ENCODE measurements around the gene ACADL. TPM values are rescaled to one million over a fixed set of nuclear protein-coding genes. Genes with fewer than 3 reads are reported as not detected.

Gene ACADL
- total RNA-seq, 1 donor = not detected

GRCh38 chr2:210230984-210231383, 5.7 kb upstream of the ACADL start:
- TF ChIP-seq CTCF (IDR thresholded peaks at IDR 0.05; ENCODE audit: extremely low read depth, low read depth, low read length) = no peak
- peaks cover 4% of the 10 kb centered on the region for H3K27me3 ChIP-seq (ENCODE audit: insufficient read depth, low read length)
- H2AFZ ChIP-seq (ENCODE audit: low read length) = no peak overlapping the region
- no peaks in the 10 kb centered on the region for H3K36me3 ChIP-seq (ENCODE audit: insufficient read depth, low read length)
- H3K9me3 ChIP-seq (ENCODE audit: low read depth, low read length) = no peaks in the 10 kb centered on the region
- peak; percentile 63 for DNase-seq (ENCODE audit: insufficient read length, low spot score, missing footprints)
- H4K20me1 ChIP-seq (ENCODE audit: insufficient read depth, low read length) = no peaks in the 10 kb centered on the region
- H3K4me2 ChIP-seq (ENCODE audit: insufficient read depth, low read length) = no peak overlapping the region
- H3K4me1 ChIP-seq (ENCODE audit: insufficient read depth, low read length) = no peaks in the 10 kb centered on the region
- H3K79me2 ChIP-seq (ENCODE audit: insufficient read depth, low read length) = no peaks in the 10 kb centered on the region
- no peak overlapping the region for H3K4me3 ChIP-seq (ENCODE audit: insufficient read depth, low read length)
- no peak overlapping the region for H3K27ac ChIP-seq (ENCODE audit: low read depth, low read length)

GRCh38 chr2:210230518-210230917, 5.3 kb upstream of the ACADL start:
- Histone ChIP-seq H3K4me1 (ENCODE audit: insufficient read depth, low read length) (no peaks in the 10 kb centered on the region), H4K20me1 (ENCODE audit: insufficient read depth, low read length) (no peaks in the 10 kb centered on the region), H3K27ac (ENCODE audit: low read depth, low read length) (no peak overlapping the region), H3K4me3 (ENCODE audit: insufficient read depth, low read length) (no peak overlapping the region), H3K27me3 (ENCODE audit: insufficient read depth, low read length) (peaks cover 9% of the 10 kb centered on the region), H3K4me2 (ENCODE audit: insufficient read depth, low read length) (no peak overlapping the region), H3K79me2 (ENCODE audit: insufficient read depth, low read length) (no peaks in the 10 kb centered on the region), H3K36me3 (ENCODE audit: insufficient read depth, low read length) (no peaks in the 10 kb centered on the region), H3K9me3 (ENCODE audit: low read depth, low read length) (no peaks in the 10 kb centered on the region), H2AFZ (ENCODE audit: low read length) (no peak overlapping the region)
- no peak for DNase-seq (ENCODE audit: insufficient read length, low spot score, missing footprints)
- no peak for TF ChIP-seq CTCF (IDR thresholded peaks at IDR 0.05; ENCODE audit: extremely low read depth, low read depth, low read length)

- Histone ChIP-seq H3K4me1 (ENCODE audit: insufficient read depth, low read length) (no peaks in the 10 kb centered on the region), H3K36me3 (ENCODE audit: insufficient read depth, low read length) (no peaks in the 10 kb centered on the region), H3K9me3 (ENCODE audit: low read depth, low read length) (no peaks in the 10 kb centered on the region), H3K4me2 (ENCODE audit: insufficient read depth, low read length) (no peak overlapping the region), H3K4me3 (ENCODE audit: insufficient read depth, low read length) (no peak overlapping the region), H3K27me3 (ENCODE audit: insufficient read depth, low read length) (peaks cover 25% of the 10 kb centered on the region), H3K79me2 (ENCODE audit: insufficient read depth, low read length) (no peaks in the 10 kb centered on the region), H3K27ac (ENCODE audit: low read depth, low read length) (no peak overlapping the region), H2AFZ (ENCODE audit: low read length) (no peak overlapping the region), H4K20me1 (ENCODE audit: insufficient read depth, low read length) (no peaks in the 10 kb centered on the region)
- no peak for DNase-seq (ENCODE audit: insufficient read length, low spot score, missing footprints)
- no peak for TF ChIP-seq CTCF (IDR thresholded peaks at IDR 0.05; ENCODE audit: extremely low read depth, low read depth, low read length)
Measured at GRCh38 chr2:210228586-210228985, 3.3 kb upstream of the ACADL start.

- peaks cover 28% of the 10 kb centered on the region for H3K27me3 ChIP-seq (ENCODE audit: insufficient read depth, low read length)
- H3K4me2 ChIP-seq (ENCODE audit: insufficient read depth, low read length) = no peak overlapping the region
- H3K4me1 ChIP-seq (ENCODE audit: insufficient read depth, low read length) = no peaks in the 10 kb centered on the region
- no peak overlapping the region for H3K4me3 ChIP-seq (ENCODE audit: insufficient read depth, low read length)
- no peaks in the 10 kb centered on the region for H3K79me2 ChIP-seq (ENCODE audit: insufficient read depth, low read length)
- no peak for TF ChIP-seq CTCF (IDR thresholded peaks at IDR 0.05; ENCODE audit: extremely low read depth, low read depth, low read length)
- no peak overlapping the region for H2AFZ ChIP-seq (ENCODE audit: low read length)
- H3K27ac ChIP-seq (ENCODE audit: low read depth, low read length) = no peak overlapping the region
- no peaks in the 10 kb centered on the region for H3K9me3 ChIP-seq (ENCODE audit: low read depth, low read length)
- no peaks in the 10 kb centered on the region for H3K36me3 ChIP-seq (ENCODE audit: insufficient read depth, low read length)
- no peak for DNase-seq (ENCODE audit: insufficient read length, low spot score, missing footprints)
- no peaks in the 10 kb centered on the region for H4K20me1 ChIP-seq (ENCODE audit: insufficient read depth, low read length)
Measured at GRCh38 chr2:210227290-210228088, 2.2 kb upstream of the ACADL start.

All from osteoblast (primary cell).